ENCODE results near the gene LOXL1. TPM values are rescaled to one million over a fixed set of nuclear protein-coding genes. Genes with fewer than 3 reads are reported as not detected.

The LOXL1 gene
- polyA plus RNA-seq, 1 experiment, result 114 TPM

GRCh38 chr15:73979636-73980035 is 53.4 kb downstream of the LOXL1 start:
- H3K27me3 ChIP-seq (ENCODE audit: control insufficient read depth, insufficient read depth, low read length), result no peaks in the 10 kb centered on the region
- H3K4me3 ChIP-seq (ENCODE audit: low read depth, low read length), result no peak overlapping the region
- DNase-seq (ENCODE audit: low read depth, low spot score), result no peak
- H3K9me3 ChIP-seq (ENCODE audit: control insufficient read depth, insufficient read depth, low read length), result 0 out of 2 replicates have a peak, but pooled peaks cover under 1% of the 10 kb centered on the region
- CTCF ChIA-PET, result interaction anchor here (0.9 to 2.1 kb wide), 3 partner anchors 13 to 343 kb away, joined by 5 to 10 read pairs (median 7); no protein-coding TSS in a partner anchor
- POLR2A ChIA-PET, result no interaction called here
- no peak for TF ChIP-seq CTCF (IDR thresholded peaks at IDR 0.05; ENCODE audit: low read depth, low read length)
- H3K27ac ChIP-seq (ENCODE audit: low read depth, low read length), result no peak overlapping the region

DNA sequence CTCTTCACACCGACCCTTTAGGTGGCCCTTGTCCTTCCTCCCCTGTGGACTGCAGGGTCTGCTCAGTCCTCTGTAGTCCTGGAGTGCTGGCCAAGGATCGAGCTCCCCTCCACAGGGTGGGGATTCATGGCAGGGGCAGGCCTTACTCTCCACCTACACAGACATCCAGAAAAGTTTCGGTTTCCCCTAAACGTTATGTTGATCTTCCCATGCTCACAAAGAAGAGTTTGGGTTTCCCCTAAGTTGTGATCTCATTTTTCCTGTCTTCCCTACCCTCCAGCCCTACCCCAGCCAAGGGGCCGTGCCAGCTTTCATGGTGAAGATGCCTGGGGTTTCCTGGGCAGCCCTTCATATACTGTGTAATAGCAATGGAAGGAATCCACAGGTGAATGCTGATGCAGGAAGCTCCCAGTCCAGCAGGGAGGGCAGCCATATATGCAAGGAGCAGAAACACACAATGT is 55.5 kb downstream of the LOXL1 start:
- Histone ChIP-seq H3K27me3 (ENCODE audit: control insufficient read depth, insufficient read depth, low read length) (no peaks in the 10 kb centered on the region), H3K27ac (ENCODE audit: low read depth, low read length) (peak overlapping the region; percentile 96), H3K4me3 (ENCODE audit: low read depth, low read length) (no peak overlapping the region), H3K9me3 (ENCODE audit: control insufficient read depth, insufficient read depth, low read length) (no peaks in the 10 kb centered on the region)
- no peak for DNase-seq (ENCODE audit: low read depth, low spot score)
- CTCF ChIA-PET, result interaction anchor here (0.8 to 3.4 kb wide), 5 partner anchors 9 to 146 kb away, joined by 3 to 38 read pairs (median 5); partner anchors contain the start of gene STOML1
- POLR2A ChIA-PET, result no interaction called here
- TF ChIP-seq CTCF (IDR thresholded peaks at IDR 0.05; ENCODE audit: low read depth, low read length), result no peak

DNA sequence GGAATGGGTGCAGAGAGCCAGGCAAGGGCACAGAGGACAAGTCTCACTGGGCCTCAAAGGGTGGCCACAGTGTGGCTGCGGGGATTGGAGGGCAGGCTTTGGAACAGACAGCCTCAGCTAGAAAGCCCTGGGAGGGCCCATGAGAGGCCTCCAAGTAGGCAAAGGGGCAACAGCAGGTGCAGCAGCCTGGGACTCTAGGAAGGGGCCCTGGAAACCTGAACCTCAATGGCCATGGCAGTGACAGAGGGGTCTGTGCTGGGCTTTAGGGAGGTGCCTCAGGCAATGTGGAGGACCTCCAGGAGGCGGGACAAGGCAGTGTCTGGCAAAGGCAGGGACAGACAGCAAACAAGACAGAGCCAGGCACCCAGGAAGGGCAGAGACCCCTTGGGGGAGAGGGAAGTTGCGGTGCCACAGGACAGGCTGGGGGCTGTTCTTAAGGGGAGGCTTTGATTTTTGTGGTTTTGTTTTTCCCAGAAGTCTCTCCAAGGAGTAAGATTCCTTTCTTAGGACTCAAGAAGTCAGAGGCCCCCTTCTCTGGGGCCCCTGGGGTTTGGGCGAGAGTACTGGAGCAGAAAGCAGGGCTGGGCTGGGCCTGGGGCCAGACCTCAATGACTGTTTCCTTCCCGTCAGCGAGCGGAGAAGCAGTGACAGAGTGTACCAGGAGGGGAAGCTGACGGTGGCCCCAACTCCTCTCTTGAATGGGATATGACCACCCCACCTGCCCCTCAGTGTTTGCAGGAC is 56.1 kb downstream of the LOXL1 start:
- CTCF ChIA-PET, result interaction anchor here (1.0 to 3.4 kb wide), 6 partner anchors 8 to 146 kb away, joined by 5 to 38 read pairs (median 6); partner anchors contain the start of genes PML and STOML1

DNA sequence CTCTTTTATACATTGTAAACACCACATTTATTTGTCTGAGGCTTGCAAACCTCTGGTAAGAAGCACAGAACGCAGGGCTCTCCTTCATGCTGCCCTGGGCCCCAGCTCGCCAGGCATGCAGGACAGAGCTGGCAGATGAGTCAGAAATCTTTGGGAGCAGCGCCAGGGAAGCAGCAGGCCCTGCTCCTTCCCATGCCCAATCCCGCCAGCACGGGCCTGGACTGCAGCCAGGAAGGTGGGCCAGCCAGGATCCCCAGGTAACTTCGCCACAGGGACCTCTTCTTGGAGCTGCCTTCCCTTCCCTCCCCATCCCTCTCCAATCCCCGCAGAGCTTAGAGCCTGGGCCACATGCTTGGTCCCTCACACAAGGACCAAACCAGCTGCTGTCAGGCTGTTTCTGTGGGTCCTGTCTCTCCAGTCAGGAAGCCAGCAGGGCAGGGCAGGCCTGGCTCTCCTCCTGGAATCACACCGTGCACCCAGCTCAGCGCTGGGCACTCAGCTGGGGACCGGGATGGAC is 57.0 kb downstream of the LOXL1 start:
- H3K4me3 ChIP-seq (ENCODE audit: low read depth, low read length), result no peak overlapping the region
- peak; percentile 36 for DNase-seq (ENCODE audit: low read depth, low spot score)
- peak overlapping the region; percentile 96 for H3K27ac ChIP-seq (ENCODE audit: low read depth, low read length)
- POLR2A ChIA-PET, result interaction anchor here (0.6 to 1.5 kb wide), 3 partner anchors 11 to 347 kb away, joined by 5 to 8 read pairs (median 7); partner anchors contain the start of gene PML
- TF ChIP-seq CTCF (IDR thresholded peaks at IDR 0.05; ENCODE audit: low read depth, low read length), result no peak
- H3K27me3 ChIP-seq (ENCODE audit: control insufficient read depth, insufficient read depth, low read length), result no peaks in the 10 kb centered on the region
- H3K9me3 ChIP-seq (ENCODE audit: control insufficient read depth, insufficient read depth, low read length), result no peaks in the 10 kb centered on the region
- CTCF ChIA-PET, result interaction anchor here (0.6 to 3.4 kb wide), 7 partner anchors 9 to 66 kb away, joined by 3 to 38 read pairs (median 5); partner anchors contain the start of genes PML and STOML1

More for the DNA sequence above, 56.1 kb downstream of the LOXL1 start:
- Histone ChIP-seq H3K27ac (ENCODE audit: low read depth, low read length) (peak overlapping the region; percentile 96), H3K9me3 (ENCODE audit: control insufficient read depth, insufficient read depth, low read length) (no peaks in the 10 kb centered on the region), H3K27me3 (ENCODE audit: control insufficient read depth, insufficient read depth, low read length) (no peaks in the 10 kb centered on the region), H3K4me3 (ENCODE audit: low read depth, low read length) (0 out of 2 replicates have a peak overlapping the region, but pooled peaks have one; percentile 4)
- POLR2A ChIA-PET, result interaction anchor here (1.3 to 1.5 kb wide), 2 partner anchors 12 to 58 kb away, joined by 7 to 8 read pairs; partner anchors contain the start of gene PML
- TF ChIP-seq CTCF (IDR thresholded peaks at IDR 0.05; ENCODE audit: low read depth, low read length), result no peak
- peak; percentile 58 for DNase-seq (ENCODE audit: low read depth, low spot score)

Data from AG04450 (cell line).